ENCODE results near the gene HNRNPA2B1.
"Not testable (repeated sequence)": the region's sequence is repeated elsewhere in the genome, so short reads cannot be mapped to it uniquely, and the experiment has no call there.

Gene HNRNPA2B1

GRCh38 chr7:26169271-26169670 is 31.3 kb downstream of the HNRNPA2B1 start:
- TF ChIP-seq CTCF (conservative IDR thresholded peaks at IDR 0.05; ENCODE audit: control insufficient read depth, insufficient read depth, low read depth, low read length) = no peak
- no peak overlapping the region for H3K4me3 ChIP-seq (ENCODE audit: control insufficient read depth, low read depth, low read length)
- no peak for DNase-seq (ENCODE audit: low read depth)

- H3K4me3 ChIP-seq (ENCODE audit: control insufficient read depth, low read depth, low read length) = no peak overlapping the region
- peak; percentile 5 for TF ChIP-seq CTCF (conservative IDR thresholded peaks at IDR 0.05; ENCODE audit: control insufficient read depth, insufficient read depth, low read depth, low read length)
- DNase-seq (ENCODE audit: low read depth) = no peak
Observed at GRCh38 chr7:26168458-26169023, 32.0 kb downstream of the HNRNPA2B1 start.

DNA sequence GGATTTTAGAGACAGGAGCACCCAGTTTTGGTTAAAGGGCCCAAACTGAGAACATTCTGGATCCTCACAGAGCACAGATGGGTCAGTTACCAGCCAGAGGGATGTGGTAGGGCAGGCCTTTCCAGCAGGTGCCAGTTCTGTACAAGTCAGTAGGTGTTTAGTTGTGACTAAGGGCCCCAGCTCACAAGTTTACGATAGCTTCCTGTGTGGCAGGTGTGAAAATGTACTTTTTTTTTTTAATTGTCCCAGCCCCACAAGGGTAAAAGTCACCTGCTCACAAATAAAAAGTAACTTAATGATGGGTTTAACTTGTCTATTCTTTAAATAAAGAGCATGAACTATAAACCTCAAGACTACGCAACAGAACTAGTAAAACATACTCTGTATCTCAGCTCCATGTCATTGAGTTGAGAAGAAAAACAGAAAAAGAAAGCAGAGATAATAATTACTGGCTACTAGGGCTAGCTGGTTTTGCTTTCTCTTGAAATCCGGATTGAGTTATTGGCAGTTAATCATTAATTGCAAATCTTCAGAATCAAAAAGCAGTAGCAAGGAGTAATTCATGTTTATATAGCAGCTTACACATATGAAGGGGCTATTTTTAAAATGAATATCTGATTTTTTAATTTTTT is 33.1 kb downstream of the HNRNPA2B1 start:
- DNase-seq (ENCODE audit: low read depth) = no peak
- TF ChIP-seq CTCF (conservative IDR thresholded peaks at IDR 0.05; ENCODE audit: control insufficient read depth, insufficient read depth, low read depth, low read length) = no peak
- no peak overlapping the region for H3K4me3 ChIP-seq (ENCODE audit: control insufficient read depth, low read depth, low read length)

DNA sequence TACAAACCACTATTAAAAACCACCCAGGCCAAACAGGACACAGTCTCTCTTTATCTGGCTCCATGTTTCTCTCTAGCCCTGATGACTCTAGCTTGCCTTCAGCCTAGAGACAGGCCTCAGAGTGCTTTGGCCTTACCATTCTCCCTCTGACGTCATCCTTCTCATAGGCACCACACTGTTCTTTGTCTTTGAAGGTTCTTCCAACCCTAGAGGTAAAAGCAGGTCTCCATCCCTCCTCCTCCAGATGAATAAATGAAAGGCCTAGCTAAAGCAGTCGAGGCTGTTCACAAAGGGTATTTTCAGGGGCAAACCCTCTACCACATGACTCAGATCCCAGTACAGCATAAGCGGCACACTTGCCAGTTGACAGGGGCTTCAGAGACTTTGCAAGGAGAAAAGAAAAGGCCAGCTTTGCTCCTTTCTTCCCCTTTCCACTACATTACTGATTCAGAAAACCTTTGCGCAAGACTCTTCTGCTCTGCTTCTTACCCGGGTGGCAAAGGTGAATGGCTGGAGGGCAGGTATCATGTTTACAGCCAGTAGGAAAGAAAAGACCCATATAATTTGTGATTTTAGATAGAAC is 33.8 kb downstream of the HNRNPA2B1 start:
- DNase-seq (ENCODE audit: low read depth) = no peak
- no peak overlapping the region for H3K4me3 ChIP-seq (ENCODE audit: control insufficient read depth, low read depth, low read length)
- TF ChIP-seq CTCF (conservative IDR thresholded peaks at IDR 0.05; ENCODE audit: control insufficient read depth, insufficient read depth, low read depth, low read length) = no peak

GRCh38 chr7:26165950-26166683 is 34.4 kb downstream of the HNRNPA2B1 start:
- no peak for DNase-seq (ENCODE audit: low read depth)
- no peak for TF ChIP-seq CTCF (conservative IDR thresholded peaks at IDR 0.05; ENCODE audit: control insufficient read depth, insufficient read depth, low read depth, low read length)
- H3K4me3 ChIP-seq (ENCODE audit: control insufficient read depth, low read depth, low read length) = no peak overlapping the region

DNA sequence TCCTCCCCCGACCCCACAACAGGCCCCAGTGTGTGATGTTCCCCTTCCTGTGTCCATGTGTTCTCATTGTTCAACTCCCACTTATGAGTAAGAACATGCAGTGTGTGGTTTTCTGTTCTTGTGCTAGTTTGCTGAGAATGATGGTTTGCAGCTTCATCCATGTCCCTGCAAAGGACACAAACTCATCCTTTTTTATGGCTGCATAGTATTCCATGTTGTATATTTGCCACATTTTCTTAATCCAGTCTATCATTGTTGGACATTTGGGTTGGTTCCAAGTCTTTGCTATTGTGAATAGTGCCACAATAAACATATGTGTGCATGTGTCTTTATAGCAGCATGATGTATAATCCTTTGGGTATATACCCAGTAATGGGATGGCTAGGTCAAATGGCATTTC is 36.7 kb downstream of the HNRNPA2B1 start:
- not testable (repeated sequence) for DNase-seq (ENCODE audit: low read depth); H3K4me3 ChIP-seq (ENCODE audit: control insufficient read depth, low read depth, low read length)

- H3K4me3 ChIP-seq (ENCODE audit: control insufficient read depth, low read depth, low read length) = no peak overlapping the region
- no peak for DNase-seq (ENCODE audit: low read depth)
- TF ChIP-seq CTCF (conservative IDR thresholded peaks at IDR 0.05; ENCODE audit: control insufficient read depth, insufficient read depth, low read depth, low read length) = no peak
Observed at GRCh38 chr7:26162431-26162830, 38.1 kb downstream of the HNRNPA2B1 start.
